Measurements from ENCODE around the gene HMGA1. TPM values are rescaled to one million over a fixed set of nuclear protein-coding genes. Genes with fewer than 3 reads are reported as not detected.

Gene HMGA1
- total and polyA plus RNA-seq, 2 of the 13 experiments (the other 11 are each of a cell fraction or from before 2014, with no cell fraction given) = 117 to 145 TPM

- TF ChIP-seq SNAPC4 (CRISPR knock-in tag; IDR thresholded peaks at IDR 0.05) (no peak), CEBPB (IDR thresholded peaks at IDR 0.05; ENCODE audit: borderline replicate concordance, low read depth, low read length) (no peak), TAF1 (CRISPR knock-in tag; IDR thresholded peaks at IDR 0.05) (peak; percentile 69; the same call in 1 of the 2 replicates), FOXM1 (CRISPR knock-in tag; IDR thresholded peaks at IDR 0.05) (no peak), POLR2AphosphoS2 (IDR thresholded peaks at IDR 0.05; ENCODE audit: low read depth, low read length) (no peak), KDM5A (IDR thresholded peaks at IDR 0.05; ENCODE audit: borderline replicate concordance, low read length) (no peak; the same call in 1 of the 2 replicates), NR2F1 (CRISPR knock-in tag; IDR thresholded peaks at IDR 0.05) (no peak), ZNF589 (CRISPR knock-in tag; conservative IDR thresholded peaks at IDR 0.05) (no peak), ZNF446 (CRISPR knock-in tag; IDR thresholded peaks at IDR 0.05) (no peak), MIXL1 (CRISPR knock-in tag; IDR thresholded peaks at IDR 0.05) (0 out of 2 replicates have a peak, but pooled peaks have one; percentile 37), MLLT10 (CRISPR knock-in tag; IDR thresholded peaks at IDR 0.05) (no peak), XBP1 (CRISPR knock-in tag; IDR thresholded peaks at IDR 0.05) (no peak), JUND (CRISPR knock-in tag; IDR thresholded peaks at IDR 0.05) (0 out of 2 replicates have a peak, but pooled peaks have one; percentile 40), ZNF318 (CRISPR knock-in tag; IDR thresholded peaks at IDR 0.05) (no peak), SOX5 (CRISPR knock-in tag; IDR thresholded peaks at IDR 0.05; ENCODE audit: borderline replicate concordance) (peak; percentile 35; the same call in 1 of the 2 replicates), ZNF597 (CRISPR knock-in tag; IDR thresholded peaks at IDR 0.05) (no peak)
Observed at GRCh38 chr6:34248727-34249468, 12.2 kb downstream of the HMGA1 start, which contains the start of gene SMIM29 (continued).

All from HepG2 (cell line).